ENCODE measurements around the gene PMPCB. TPM values are rescaled to one million over a fixed set of nuclear protein-coding genes. Genes with fewer than 3 reads are reported as not detected.
"Not testable (repeated sequence)": the region's sequence is repeated elsewhere in the genome, so short reads cannot be mapped to it uniquely, and the experiment has no call there.

Gene PMPCB, protein sequence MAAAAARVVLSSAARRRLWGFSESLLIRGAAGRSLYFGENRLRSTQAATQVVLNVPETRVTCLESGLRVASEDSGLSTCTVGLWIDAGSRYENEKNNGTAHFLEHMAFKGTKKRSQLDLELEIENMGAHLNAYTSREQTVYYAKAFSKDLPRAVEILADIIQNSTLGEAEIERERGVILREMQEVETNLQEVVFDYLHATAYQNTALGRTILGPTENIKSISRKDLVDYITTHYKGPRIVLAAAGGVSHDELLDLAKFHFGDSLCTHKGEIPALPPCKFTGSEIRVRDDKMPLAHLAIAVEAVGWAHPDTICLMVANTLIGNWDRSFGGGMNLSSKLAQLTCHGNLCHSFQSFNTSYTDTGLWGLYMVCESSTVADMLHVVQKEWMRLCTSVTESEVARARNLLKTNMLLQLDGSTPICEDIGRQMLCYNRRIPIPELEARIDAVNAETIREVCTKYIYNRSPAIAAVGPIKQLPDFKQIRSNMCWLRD
- 10 to 100 TPM; 48.9 to 59.6 (median 50.6) TPM for total RNA-seq

- Histone ChIP-seq H3K36me3 (peaks cover 22 to 34% (median 29%) of the 10 kb centered on the region in 4 donors), H3K4me3 (peak within 1 kb of the TSS; percentile 63 to 94 (median 78)), H3K4me1 (peaks cover 15 to 31% (median 28%) of the 10 kb centered on the region in 4 donors), H3K9me3 (no peaks in the 10 kb centered on the region), H3K27ac (replicated peaks in 1 of 4) (peak within 1 kb of the TSS; percentile 78 to 86 (median 82)), H3K27me3 (no peaks in the 10 kb centered on the region)
- intact Hi-C loops (cut with DNase I), result loop anchor here (5.0 kb wide), 1 partner anchor 45 kb away; the partner anchor contains the start of gene DNAJC2
- TF ChIP-seq POLR2AphosphoS5 (IDR thresholded peaks at IDR 0.05) (peak; percentile 77 to 92), EP300 (IDR thresholded peaks at IDR 0.05) (no peak), POLR2A (IDR thresholded peaks at IDR 0.05; ENCODE audit: low read depth) (no peak)
- TF ChIP-seq, protein P1, sequence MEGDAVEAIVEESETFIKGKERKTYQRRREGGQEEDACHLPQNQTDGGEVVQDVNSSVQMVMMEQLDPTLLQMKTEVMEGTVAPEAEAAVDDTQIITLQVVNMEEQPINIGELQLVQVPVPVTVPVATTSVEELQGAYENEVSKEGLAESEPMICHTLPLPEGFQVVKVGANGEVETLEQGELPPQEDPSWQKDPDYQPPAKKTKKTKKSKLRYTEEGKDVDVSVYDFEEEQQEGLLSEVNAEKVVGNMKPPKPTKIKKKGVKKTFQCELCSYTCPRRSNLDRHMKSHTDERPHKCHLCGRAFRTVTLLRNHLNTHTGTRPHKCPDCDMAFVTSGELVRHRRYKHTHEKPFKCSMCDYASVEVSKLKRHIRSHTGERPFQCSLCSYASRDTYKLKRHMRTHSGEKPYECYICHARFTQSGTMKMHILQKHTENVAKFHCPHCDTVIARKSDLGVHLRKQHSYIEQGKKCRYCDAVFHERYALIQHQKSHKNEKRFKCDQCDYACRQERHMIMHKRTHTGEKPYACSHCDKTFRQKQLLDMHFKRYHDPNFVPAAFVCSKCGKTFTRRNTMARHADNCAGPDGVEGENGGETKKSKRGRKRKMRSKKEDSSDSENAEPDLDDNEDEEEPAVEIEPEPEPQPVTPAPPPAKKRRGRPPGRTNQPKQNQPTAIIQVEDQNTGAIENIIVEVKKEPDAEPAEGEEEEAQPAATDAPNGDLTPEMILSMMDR (IDR thresholded peaks at IDR 0.05), result peak; percentile 95 to 98 (median 96)
- DNase-seq (ENCODE audit: extremely low spot score), result peak; percentile 99
- 9% methylated on average over 17 of the region's 52 CpGs for WGBS
Observed at GRCh38 chr7:103296901-103297836, at the start of gene PMPCB. Gene PMPCB (plus strand): TSS chr7:103297435. CDS start chr7:103297460, 25 bp downstream.

- DNase-seq (ENCODE audit: extremely low spot score); H3K9me3 ChIP-seq; H3K36me3 ChIP-seq; H3K27ac ChIP-seq (replicated peaks in 1 of 4); H3K4me3 ChIP-seq; H3K4me1 ChIP-seq; H3K27me3 ChIP-seq; intact Hi-C loops (cut with DNase I): not testable (repeated sequence)
- 67% methylated on average over 3 of the region's 3 CpGs for WGBS
Observed at GRCh38 chr7:103253699-103254506, 43.3 kb upstream of the PMPCB start.

DNA sequence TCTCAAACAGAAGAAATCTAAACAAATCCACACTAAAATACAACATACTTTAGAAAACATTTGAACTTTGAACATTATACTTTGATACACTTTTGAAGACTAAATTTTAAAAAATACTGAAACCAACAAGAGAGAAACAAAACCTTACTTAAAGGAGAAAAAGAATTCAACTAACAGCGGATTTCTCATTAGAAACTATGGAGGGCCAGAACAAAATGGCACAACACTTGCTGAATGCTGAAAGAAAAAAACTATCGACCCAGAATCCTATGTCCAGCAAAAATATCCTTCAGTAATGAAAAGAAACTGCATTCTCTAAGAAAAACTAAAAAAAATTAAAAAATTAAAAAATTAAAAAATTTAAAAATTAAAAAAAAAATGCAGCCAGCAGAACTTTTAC, 33.2 kb upstream of the PMPCB start:
- WGBS, result 97% methylated on average over 2 of the region's 2 CpGs
- H3K4me1 ChIP-seq; intact Hi-C loops (cut with DNase I); DNase-seq (ENCODE audit: extremely low spot score); H3K9me3 ChIP-seq; H3K27me3 ChIP-seq; H3K27ac ChIP-seq (replicated peaks in 1 of 4); H3K36me3 ChIP-seq; H3K4me3 ChIP-seq: not testable (repeated sequence)

DNA sequence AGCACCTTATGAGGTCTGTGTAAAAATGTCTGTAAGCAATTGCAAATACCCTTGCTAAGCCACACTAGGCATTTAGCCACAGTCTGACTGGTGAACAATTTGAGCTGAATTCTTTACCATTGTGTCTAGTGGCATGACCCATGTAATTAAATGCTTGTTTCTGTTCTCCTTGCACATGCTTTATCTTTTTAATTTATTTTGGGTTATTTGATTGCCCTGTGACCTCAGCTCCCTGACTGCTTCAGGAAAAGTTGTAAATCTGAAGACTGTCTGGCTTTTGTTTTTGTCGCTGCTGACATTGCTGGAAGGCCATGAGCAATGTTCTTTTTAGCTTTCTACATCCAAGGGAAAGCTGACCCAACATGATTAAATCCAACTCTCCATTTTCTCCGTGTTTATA, 31.0 kb upstream of the PMPCB start:
- H3K4me1 ChIP-seq; H3K9me3 ChIP-seq; DNase-seq (ENCODE audit: extremely low spot score); H3K27me3 ChIP-seq; intact Hi-C loops (cut with DNase I); H3K27ac ChIP-seq (replicated peaks in 1 of 4); H3K36me3 ChIP-seq; H3K4me3 ChIP-seq: not testable (repeated sequence)
- 66% methylated on average over 2 of the region's 2 CpGs for WGBS

- WGBS, result 95% methylated on average over 6 of the region's 6 CpGs
- intact Hi-C loops (cut with DNase I); H3K4me3 ChIP-seq; H3K27me3 ChIP-seq; H3K27ac ChIP-seq (replicated peaks in 1 of 4); H3K4me1 ChIP-seq; DNase-seq (ENCODE audit: extremely low spot score); H3K36me3 ChIP-seq; H3K9me3 ChIP-seq: not testable (repeated sequence)
Observed at GRCh38 chr7:103273374-103273773, 23.9 kb upstream of the PMPCB start.

DNA sequence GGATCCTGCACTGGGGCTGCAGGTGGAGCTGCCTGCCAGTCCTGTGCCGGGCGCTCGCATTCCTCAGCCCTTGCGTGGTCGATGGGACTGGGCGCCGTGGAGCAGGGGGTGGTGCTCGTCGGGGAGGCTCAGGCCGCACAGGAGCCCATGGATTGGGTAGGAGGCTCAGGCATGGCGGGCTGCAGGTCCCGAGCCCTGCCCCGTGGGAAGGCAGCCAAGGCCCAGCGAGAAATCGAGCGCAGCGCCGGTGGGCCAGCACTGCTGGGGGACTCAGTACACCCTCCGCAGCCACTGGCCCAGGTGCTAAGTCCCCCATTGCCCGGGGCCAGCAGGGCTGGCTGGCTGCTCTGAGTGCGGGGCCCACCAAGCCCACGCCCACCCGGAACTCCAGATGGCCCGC, 22.4 kb upstream of the PMPCB start:
- H3K27ac ChIP-seq (replicated peaks in 1 of 4); H3K36me3 ChIP-seq; intact Hi-C loops (cut with DNase I); H3K4me3 ChIP-seq; DNase-seq (ENCODE audit: extremely low spot score); H3K9me3 ChIP-seq; H3K27me3 ChIP-seq: not testable (repeated sequence)
- peaks cover 4 to 10% (median 9%) of the 10 kb centered on the region in 4 donors for H3K4me1 ChIP-seq
- 98% methylated on average over 14 of the region's 24 CpGs for WGBS

DNA sequence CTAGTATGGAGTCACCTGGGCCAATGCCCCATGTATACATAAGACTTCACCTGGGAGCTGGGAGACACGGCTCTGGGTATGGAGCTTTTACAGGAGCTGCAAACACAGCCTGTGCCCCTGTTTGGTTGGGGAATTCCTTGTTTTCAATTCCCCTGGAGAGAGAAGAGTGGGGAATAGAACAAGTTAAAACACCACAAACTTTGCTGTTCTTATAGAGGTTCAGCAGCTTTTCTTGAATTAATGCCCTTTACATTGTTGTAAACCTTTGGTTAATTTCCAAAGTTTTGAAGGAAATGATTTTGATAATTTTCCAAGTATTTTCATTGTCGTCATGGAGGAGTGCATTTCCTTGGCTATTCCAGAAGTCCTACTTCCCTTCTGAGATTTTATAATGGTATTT, 19.0 kb upstream of the PMPCB start:
- H3K4me3 ChIP-seq; DNase-seq (ENCODE audit: extremely low spot score); H3K27me3 ChIP-seq; intact Hi-C loops (cut with DNase I); H3K27ac ChIP-seq (replicated peaks in 1 of 4); H3K9me3 ChIP-seq; H3K36me3 ChIP-seq: not testable (repeated sequence)
- WGBS, result 85% methylated on average over 2 of the region's 2 CpGs
- peaks cover 4 to 22% (median 16%) of the 10 kb centered on the region in 4 donors for H3K4me1 ChIP-seq

DNA sequence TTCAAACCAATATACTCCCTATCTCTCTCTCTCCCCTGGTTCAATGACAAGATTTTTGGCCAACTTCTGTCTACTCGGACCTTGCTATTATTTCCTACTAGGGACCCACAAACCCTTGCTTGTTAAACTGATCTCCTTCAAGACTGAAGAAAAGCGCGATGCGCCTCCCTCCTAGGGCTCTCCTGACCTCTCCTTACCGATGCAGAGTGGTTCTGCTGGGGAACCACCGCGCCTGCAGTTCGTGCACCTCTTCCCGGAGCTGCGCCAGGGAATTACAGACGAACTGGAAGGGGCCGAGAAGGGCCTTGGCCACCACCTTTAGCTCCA, 17.6 kb upstream of the PMPCB start:
- H3K36me3 ChIP-seq; intact Hi-C loops (cut with DNase I); H3K27me3 ChIP-seq; DNase-seq (ENCODE audit: extremely low spot score); H3K9me3 ChIP-seq: not testable (repeated sequence)
- peak overlapping the region; percentile 41 to 75 (median 58) for H3K27ac ChIP-seq (replicated peaks in 1 of 4)
- peaks cover 4 to 22% (median 16%) of the 10 kb centered on the region in 4 donors for H3K4me1 ChIP-seq
- under 1% methylated on average over 12 of the region's 12 CpGs for WGBS
- peak overlapping the region; percentile 62 to 67 (median 63) for H3K4me3 ChIP-seq

DNA sequence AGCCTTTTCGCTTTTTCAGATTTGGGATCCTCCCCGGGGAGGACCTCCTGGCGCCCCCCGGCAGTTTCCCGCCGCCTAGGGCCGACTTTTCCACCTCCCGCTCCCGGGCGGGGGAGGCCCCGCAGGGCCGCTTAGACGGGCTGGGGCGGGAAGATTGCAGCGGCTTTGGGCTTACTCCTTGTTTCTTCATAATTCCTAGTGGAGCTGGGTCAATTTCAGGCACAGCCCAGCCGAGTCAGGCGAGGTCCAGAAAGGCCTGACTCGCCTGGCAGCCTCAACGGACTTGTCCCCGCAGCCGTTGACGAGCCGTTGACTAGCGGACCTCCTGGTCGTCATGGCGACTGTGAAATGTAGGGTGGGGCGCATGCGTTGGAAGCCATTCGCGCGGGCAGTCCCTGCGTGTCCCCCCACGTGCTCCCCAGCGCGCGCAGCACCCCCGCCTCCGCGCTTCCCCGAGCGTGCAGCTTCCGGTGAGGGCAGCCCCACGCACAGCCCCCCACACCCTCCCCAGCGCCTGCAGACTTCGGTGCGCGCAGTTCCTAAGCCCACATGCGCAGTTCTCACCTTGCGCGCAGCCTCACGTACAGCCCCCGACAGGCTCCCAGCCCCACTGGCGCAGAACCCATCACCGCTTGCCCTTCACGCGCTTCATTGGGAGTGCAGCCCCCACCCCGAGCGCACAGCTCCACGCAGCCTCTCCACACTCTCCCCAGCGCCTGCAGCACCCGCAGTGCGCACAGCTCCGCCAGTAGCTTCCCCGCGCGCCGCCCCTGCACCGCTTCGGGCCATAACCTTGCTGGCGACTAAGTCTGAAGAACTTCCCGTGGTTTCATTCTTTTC, 17.1 kb upstream of the PMPCB start:
- intact Hi-C loops (cut with DNase I); H3K36me3 ChIP-seq; H3K27me3 ChIP-seq; DNase-seq (ENCODE audit: extremely low spot score); H3K9me3 ChIP-seq: not testable (repeated sequence)
- H3K27ac ChIP-seq (replicated peaks in 1 of 4), result peak overlapping the region; percentile 41 to 75 (median 58)
- H3K4me3 ChIP-seq, result peak overlapping the region; percentile 62 to 67 (median 63)
- WGBS, result under 1% methylated on average over 31 of the region's 71 CpGs
- peaks cover 4 to 22% (median 16%) of the 10 kb centered on the region in 4 donors for H3K4me1 ChIP-seq
